H1 (cell line): ENCODE results near the gene FANCM. TPM values are rescaled to one million over a fixed set of nuclear protein-coding genes. Genes with fewer than 3 reads are reported as not detected.

Experiments used
- BACH1 ChIP-seq: IDR thresholded peaks from 2 replicates; pipeline ENCODE4 v1.6.1; 2012; ENCODE audit warnings: low read length, improper control_type of control experiment
- CEBPB ChIP-seq: IDR thresholded peaks from 2 replicates; pipeline ENCODE4 v1.6.1; 2012; ENCODE audit warnings: low read depth, low read length
- CHD1 ChIP-seq: IDR thresholded peaks from 2 replicates; pipeline ENCODE4 v1.6.1; 2012; ENCODE audit warnings: low read depth, low read length, improper control_type of control experiment
- CREB1 ChIP-seq: IDR thresholded peaks from 2 replicates; pipeline ENCODE4 v1.6.1; 2012; ENCODE audit warnings: inconsistent platforms
- EZH2 ChIP-seq: fragments of 200-600 bp; sonication (generic); IDR thresholded peaks from 2 replicates; pipeline ENCODE4 v1.7.1; 2012; ENCODE audit warnings: low read depth, mild to moderate bottlenecking, moderate library complexity, low read length, inconsistent platforms; ENCODE audit not compliant: severe bottlenecking
- GABPA ChIP-seq: IDR thresholded peaks from 2 replicates; pipeline ENCODE4 v1.6.1; 2011; ENCODE audit warnings: mild to moderate bottlenecking, low read length, moderate library complexity, borderline replicate concordance; ENCODE audit not compliant: insufficient read depth
- JUND ChIP-seq: IDR thresholded peaks from 2 replicates; pipeline ENCODE4 v1.6.1; 2011; ENCODE audit warnings: mild to moderate bottlenecking, improper control_type of control experiment, low read length
- MAFK ChIP-seq: IDR thresholded peaks from 2 replicates; pipeline ENCODE4 v1.6.1; 2012; ENCODE audit warnings: low read depth, mild to moderate bottlenecking, improper control_type of control experiment, low read length
- NANOG ChIP-seq: IDR thresholded peaks from 2 replicates; pipeline ENCODE4 v1.6.1; 2011; ENCODE audit warnings: low read length, low read depth, mild to moderate bottlenecking, inconsistent platforms; ENCODE audit not compliant: insufficient read depth, poor library complexity, severe bottlenecking
- POLR2A ChIP-seq, 2 experiments: IDR thresholded peaks; 1 replicate in 1 of 2; 2 replicates in 1 of 2; pipeline ENCODE4 v1.6.1; 2011; ENCODE audit warnings: low read depth in 2 of 2, low read length in 2 of 2, mild to moderate bottlenecking in 2 of 2; ENCODE audit errors: control extremely low read depth in 1 of 2
- POLR2AphosphoS5 ChIP-seq: IDR thresholded peaks from 2 replicates; pipeline ENCODE4 v1.6.1; 2011; ENCODE audit warnings: low read depth, low read length
- POU5F1 ChIP-seq: IDR thresholded peaks from 2 replicates; pipeline ENCODE4 v1.6.1; 2011; ENCODE audit warnings: low read depth, mild to moderate bottlenecking, low read length, moderate library complexity
- RNF2 ChIP-seq: fragments of 200-900, 300-1000 bp; sonication (generic); IDR thresholded peaks from 2 replicates; pipeline ENCODE4 v1.7.1; 2016; ENCODE audit warnings: borderline replicate concordance, low read depth, mild to moderate bottlenecking, antibody characterized with exemption, low read length; ENCODE audit not compliant: poor library complexity, severe bottlenecking; ENCODE audit errors: missing control alignments
- SAP30 ChIP-seq: fragments of 300-600 bp; sonication (generic); IDR thresholded peaks from 2 replicates; pipeline ENCODE4 v1.7.1; 2012; ENCODE audit warnings: low read length, moderate library complexity, mild to moderate bottlenecking, inconsistent platforms; ENCODE audit not compliant: insufficient read depth, insufficient replicate concordance
- TAF1 ChIP-seq: IDR thresholded peaks from 2 replicates; pipeline ENCODE4 v1.6.1; 2011; ENCODE audit warnings: mild to moderate bottlenecking, low read depth, low read length
- TBP ChIP-seq: IDR thresholded peaks from 2 replicates; pipeline ENCODE4 v1.6.1; 2011; ENCODE audit warnings: low read depth, low read length, improper control_type of control experiment
- TCF12 ChIP-seq: IDR thresholded peaks from 2 replicates; pipeline ENCODE4 v1.6.1; 2011; ENCODE audit warnings: low read depth, mild to moderate bottlenecking, low read length
- TEAD4 ChIP-seq: IDR thresholded peaks from 2 replicates; pipeline ENCODE4 v1.6.1; 2012; ENCODE audit warnings: low read depth, low read length, inconsistent platforms, mixed read lengths
- polyA plus RNA-seq, 7 experiments: library from polyadenylated mRNA; depleted of rRNA in 3 of 7; stranded (reverse) in 5 of 7; unstranded in 2 of 7; fragments of >200 nt in 5 of 7; fragments of 200-250 nt in 2 of 7; gene quantifications; 1 replicate in 5 of 7; 2 replicates in 1 of 7; 4 replicates in 1 of 7; pipeline versions ENCODE4 v1.2.1 to v1.2.3, GENCODE V29; 2011 to 2013; ENCODE audit warnings: missing spikeins in 2 of 7, mixed read lengths in 2 of 7
- total RNA-seq: library from RNA; stranded (reverse); fragmentation: NEBNext Ultra II Directional; extraction: Animal tissue kit (Norgen Biotek cat#: 25700); gene quantifications from 2 replicates; pipeline ENCODE4 v1.2.1, GENCODE V29; 2021
- TF ChIP-seq, protein P1 (sequence below): IDR thresholded peaks from 2 replicates; pipeline ENCODE4 v1.6.1; 2011; ENCODE audit warnings: low read depth, mild to moderate bottlenecking, low read length; ENCODE audit not compliant: insufficient read depth
- TF ChIP-seq, protein P2 (sequence below): IDR thresholded peaks from 2 replicates; pipeline ENCODE4 v1.6.1; 2012; ENCODE audit warnings: low read length, inconsistent platforms

FANCM gene
- total and polyA plus RNA-seq, 2 of the 8 experiments (the other 6 are each of a cell fraction or from before 2014, with no cell fraction given), result 3.2 to 10.5 TPM

DNA sequence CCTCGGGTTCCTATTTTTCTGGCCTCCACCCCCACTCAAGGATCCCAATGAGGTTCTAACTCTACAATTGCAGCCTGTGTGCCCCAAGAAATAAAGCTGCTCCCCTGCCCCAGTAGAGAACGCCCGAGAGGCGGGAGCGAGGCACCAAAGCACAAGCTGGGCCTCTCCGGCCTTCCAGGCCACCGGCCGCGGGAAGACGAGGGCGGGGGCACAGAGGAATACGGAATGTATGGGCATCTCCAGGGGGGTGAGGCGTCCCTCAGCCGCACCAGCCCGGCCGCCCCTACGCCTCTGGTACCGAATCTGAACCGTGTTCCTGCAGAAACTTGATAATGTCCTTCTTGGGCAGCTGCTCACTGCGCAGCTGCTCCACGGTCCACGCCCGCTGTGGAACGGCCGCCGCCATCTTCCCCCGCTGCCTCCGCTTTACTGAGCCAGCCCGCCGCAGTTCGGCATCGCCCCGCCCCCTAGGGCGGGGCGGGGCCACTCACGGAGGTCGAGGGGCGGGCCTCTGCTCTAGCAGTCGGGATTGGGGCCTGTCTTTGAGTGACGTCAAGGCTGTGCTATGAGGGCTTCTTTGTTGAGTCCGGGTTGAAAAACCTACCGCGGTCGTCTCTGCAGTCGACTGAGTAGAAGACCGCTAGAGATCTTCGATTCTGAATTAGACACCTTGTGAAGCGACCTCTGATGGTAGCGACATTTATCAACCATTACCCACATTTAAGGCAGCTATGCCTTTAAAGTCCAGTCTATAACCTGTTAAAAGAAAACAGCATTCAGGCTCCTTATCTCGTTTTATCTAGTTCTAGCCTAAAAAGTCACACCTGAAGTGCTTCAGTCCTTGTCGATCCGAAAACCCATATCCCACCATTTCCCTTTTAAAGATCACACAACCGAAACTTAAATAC is 1.4 kb upstream of the FANCM start, which contains the start of gene FKBP3 (continued):
- TF ChIP-seq NANOG (no peak), POU5F1 (no peak), MAFK (no peak), CHD1 (peak; percentile 89), TCF12 (no peak), JUND (peak; percentile 87), CREB1 (peak; percentile 74), BACH1 (no peak), EZH2 (no peak), POLR2AphosphoS5 (peak; percentile 88), RNF2 (no peak), GABPA (no peak; the same call in 1 of the 2 replicates), POLR2A (IDR thresholded peaks at IDR 0.05; ENCODE audit: control extremely low read depth in 1 of 2, low read depth in 2 of 2, low read length in 2 of 2) (peak; percentile 95 to 98), TBP (peak; percentile 90), TAF1 (peak; percentile 98), TEAD4 (peak; percentile 61), CEBPB (no peak), SAP30 (no peak)
- TF ChIP-seq, protein P1, sequence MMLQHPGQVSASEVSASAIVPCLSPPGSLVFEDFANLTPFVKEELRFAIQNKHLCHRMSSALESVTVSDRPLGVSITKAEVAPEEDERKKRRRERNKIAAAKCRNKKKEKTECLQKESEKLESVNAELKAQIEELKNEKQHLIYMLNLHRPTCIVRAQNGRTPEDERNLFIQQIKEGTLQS, result no peak
- TF ChIP-seq, protein P2, sequence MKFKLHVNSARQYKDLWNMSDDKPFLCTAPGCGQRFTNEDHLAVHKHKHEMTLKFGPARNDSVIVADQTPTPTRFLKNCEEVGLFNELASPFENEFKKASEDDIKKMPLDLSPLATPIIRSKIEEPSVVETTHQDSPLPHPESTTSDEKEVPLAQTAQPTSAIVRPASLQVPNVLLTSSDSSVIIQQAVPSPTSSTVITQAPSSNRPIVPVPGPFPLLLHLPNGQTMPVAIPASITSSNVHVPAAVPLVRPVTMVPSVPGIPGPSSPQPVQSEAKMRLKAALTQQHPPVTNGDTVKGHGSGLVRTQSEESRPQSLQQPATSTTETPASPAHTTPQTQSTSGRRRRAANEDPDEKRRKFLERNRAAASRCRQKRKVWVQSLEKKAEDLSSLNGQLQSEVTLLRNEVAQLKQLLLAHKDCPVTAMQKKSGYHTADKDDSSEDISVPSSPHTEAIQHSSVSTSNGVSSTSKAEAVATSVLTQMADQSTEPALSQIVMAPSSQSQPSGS, result no peak
